Sigmoid colon (tissue), 7 donors: Measurements from ENCODE around the gene PTPRD. TPM values are rescaled to one million over a fixed set of nuclear protein-coding genes. Genes with fewer than 3 reads are reported as not detected.
"Not testable (repeated sequence)": the region's sequence is repeated elsewhere in the genome, so short reads cannot be mapped to it uniquely, and the experiment has no call there.

ENCODE experiments used
- DNase-seq: peaks from one replicate; pipeline ENCODE4 v3.0.0-alpha.2; 2019
- H3K27ac ChIP-seq, 4 donors: fragments of 200-600 bp; sonication (generic); one replicate each; pipeline ENCODE4 v1.5.1; 2016 to 2019; ENCODE audit warnings: mild to moderate bottlenecking in 1 of 4
- H3K27me3 ChIP-seq, 3 donors: fragments of 200-600 bp; sonication (generic); one replicate each; pipeline ENCODE4 v1.5.1; 2019; ENCODE audit warnings: mild to moderate bottlenecking in 1 of 3
- H3K36me3 ChIP-seq, 4 donors: fragments of 200-600 bp; sonication (generic); one replicate each; pipeline ENCODE4 v1.5.1; 2016 to 2019
- H3K4me1 ChIP-seq, 4 donors: fragments of 200-600 bp; sonication (generic); one replicate each; pipeline ENCODE4 v1.5.1; 2017 to 2019
- H3K4me3 ChIP-seq, 4 donors: fragments of 200-600 bp; sonication (generic); one replicate each; pipeline ENCODE4 v1.5.1; 2017 to 2019; ENCODE audit warnings: mild to moderate bottlenecking in 2 of 4, moderate library complexity in 1 of 4
- H3K9me3 ChIP-seq, 4 donors: fragments of 200-600 bp in 3 of 4; sonication (generic) in 3 of 4; one replicate each; pipeline versions ENCODE4 v1.5.1 to v1.6.1; 2013 to 2019
- EP300 ChIP-seq, 4 donors: sonication (generic); formaldehyde crosslinking; IDR thresholded peaks; one replicate each; pipeline ENCODE4 v1.6.1; 2017; ENCODE audit warnings: antibody characterized with exemption in 4 of 4
- POLR2A ChIP-seq, 2 donors: fragments of 450-650 bp; IDR thresholded peaks; one replicate each; pipeline ENCODE4 v1.6.1; 2016; ENCODE audit warnings: antibody characterized with exemption in 2 of 2, mild to moderate bottlenecking in 2 of 2, moderate library complexity in 2 of 2
- POLR2AphosphoS5 ChIP-seq, 4 donors: sonication (generic); formaldehyde crosslinking; IDR thresholded peaks; one replicate each; pipeline ENCODE4 v1.6.1; 2017; ENCODE audit warnings: antibody characterized with exemption in 4 of 4
- WGBS, 2 donors: extraction: QIAGEN DNeasy Blood & Tissue Kit; methylation state at CpG; one replicate each; pipeline ENCODE4 v1.1.7; 2013; 5-methylcytosine and 5-hydroxymethylcytosine counted together
- intact Hi-C: fragments of 100-400 bp; cut with DNase I; formaldehyde crosslinking; loops from one replicate; pipeline ENCODE4 v1.15.1; 2023
- polyA plus RNA-seq, 3 donors: library from polyadenylated mRNA; stranded (reverse); fragments of 200-250 nt; gene quantifications; one replicate each; pipeline ENCODE4 v1.2.3, GENCODE V29; 2013
- total RNA-seq, 4 donors: library from RNA; depleted of rRNA; stranded (reverse); fragments of >200 nt; gene quantifications; one replicate each; pipeline ENCODE4 v1.1.0, GENCODE V29; 2016
- TF ChIP-seq, protein P1 (sequence below), 4 experiments: fragments of 450-650 bp in 3 of 4; fragments of 200-600 bp in 1 of 4; IDR thresholded peaks; one replicate each; pipeline ENCODE4 v1.5.1; 2016 to 2019; ENCODE audit warnings: antibody characterized with exemption in 4 of 4, mild to moderate bottlenecking in 3 of 4, moderate library complexity in 2 of 4
- donor health status: healthy with polysubstance abuse.
- donor health status: Bipolar disorder and iron deficiency.
- donor health status: healthy.

Gene PTPRD
- total and polyA plus RNA-seq, 7 donors, result 1.2 to 18.3 (median 6.3) TPM

DNA sequence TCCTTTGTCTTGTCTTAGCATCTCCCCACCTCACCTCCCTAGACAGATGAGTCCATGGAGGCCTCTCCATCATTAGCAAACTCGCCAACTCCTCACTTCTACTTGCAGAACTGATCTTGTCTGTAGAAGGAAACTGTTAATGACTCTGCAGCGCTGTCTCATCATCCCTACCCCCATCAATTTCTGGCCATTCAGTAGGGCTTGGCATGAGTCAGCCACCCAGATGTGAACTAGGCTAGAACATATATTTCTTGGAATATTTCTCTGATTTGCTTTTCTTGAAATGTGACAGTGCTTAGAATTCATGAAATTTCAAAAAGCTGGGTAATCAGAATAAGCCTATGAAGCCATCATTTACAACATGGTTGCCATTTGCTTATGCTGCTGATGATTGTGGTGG lies 1688.2 kb downstream of the PTPRD start:
- WGBS, 2 donors, result 93 to 97% methylated on average over 2 of the region's 2 CpGs

DNA sequence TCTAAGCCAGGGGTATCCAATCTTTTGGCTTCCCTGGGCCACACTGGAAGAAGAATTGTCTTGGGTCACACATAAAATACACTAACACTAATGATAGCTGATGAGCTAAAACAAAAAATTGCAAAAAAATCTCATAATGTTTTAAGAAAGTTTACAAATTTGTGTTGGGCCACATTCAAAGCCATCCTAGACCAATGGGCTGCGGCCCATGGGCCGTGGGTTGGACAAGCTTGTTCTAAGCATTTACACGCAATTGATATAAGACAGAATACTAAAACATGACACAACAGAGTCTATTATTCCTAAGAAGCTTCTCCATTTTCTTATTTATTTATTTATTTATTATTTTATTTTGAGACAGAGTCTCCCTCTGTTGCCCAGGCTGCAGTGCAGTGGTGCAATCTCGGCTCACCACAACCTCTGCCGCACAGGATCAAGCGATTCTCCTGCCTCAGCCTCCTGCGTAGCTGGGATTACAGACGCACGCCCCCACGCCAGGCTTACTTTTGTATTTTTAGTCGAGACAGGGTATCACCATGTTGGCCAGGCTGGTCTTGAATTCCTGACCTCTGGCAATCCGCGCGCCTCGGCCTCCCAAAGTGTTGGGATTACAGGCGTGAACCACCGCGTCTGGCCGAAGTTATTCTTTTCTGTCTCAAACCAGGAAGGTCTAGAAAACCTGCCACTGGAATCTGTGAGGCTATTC lies 1692.2 kb downstream of the PTPRD start:
- H3K4me1 ChIP-seq, H3K36me3 ChIP-seq, H3K4me3 ChIP-seq, H3K27ac ChIP-seq, intact Hi-C loops, H3K27me3 ChIP-seq, DNase-seq, H3K9me3 ChIP-seq: not testable (repeated sequence)
- 92 to 93% methylated on average over 19 of the region's 19 CpGs for WGBS, 2 donors

More for the DNA sequence above, 1688.2 kb downstream of the PTPRD start:
- no peaks in the 10 kb centered on the region for H3K4me1 ChIP-seq
- no peak for TF ChIP-seq POLR2A (IDR thresholded peaks at IDR 0.05)
- no peak for TF ChIP-seq EP300 (IDR thresholded peaks at IDR 0.05)
- no peak for TF ChIP-seq POLR2AphosphoS5 (IDR thresholded peaks at IDR 0.05)
- TF ChIP-seq, protein P1, sequence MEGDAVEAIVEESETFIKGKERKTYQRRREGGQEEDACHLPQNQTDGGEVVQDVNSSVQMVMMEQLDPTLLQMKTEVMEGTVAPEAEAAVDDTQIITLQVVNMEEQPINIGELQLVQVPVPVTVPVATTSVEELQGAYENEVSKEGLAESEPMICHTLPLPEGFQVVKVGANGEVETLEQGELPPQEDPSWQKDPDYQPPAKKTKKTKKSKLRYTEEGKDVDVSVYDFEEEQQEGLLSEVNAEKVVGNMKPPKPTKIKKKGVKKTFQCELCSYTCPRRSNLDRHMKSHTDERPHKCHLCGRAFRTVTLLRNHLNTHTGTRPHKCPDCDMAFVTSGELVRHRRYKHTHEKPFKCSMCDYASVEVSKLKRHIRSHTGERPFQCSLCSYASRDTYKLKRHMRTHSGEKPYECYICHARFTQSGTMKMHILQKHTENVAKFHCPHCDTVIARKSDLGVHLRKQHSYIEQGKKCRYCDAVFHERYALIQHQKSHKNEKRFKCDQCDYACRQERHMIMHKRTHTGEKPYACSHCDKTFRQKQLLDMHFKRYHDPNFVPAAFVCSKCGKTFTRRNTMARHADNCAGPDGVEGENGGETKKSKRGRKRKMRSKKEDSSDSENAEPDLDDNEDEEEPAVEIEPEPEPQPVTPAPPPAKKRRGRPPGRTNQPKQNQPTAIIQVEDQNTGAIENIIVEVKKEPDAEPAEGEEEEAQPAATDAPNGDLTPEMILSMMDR (IDR thresholded peaks at IDR 0.05), result no peak
- no peaks in the 10 kb centered on the region for H3K36me3 ChIP-seq
- intact Hi-C loops, result no loop called here
- no peaks in the 10 kb centered on the region for H3K27me3 ChIP-seq
- no peak overlapping the region for H3K4me3 ChIP-seq
- H3K9me3 ChIP-seq, result no peaks in the 10 kb centered on the region
- DNase-seq, result no peak
- H3K27ac ChIP-seq, result no peak overlapping the region

DNA sequence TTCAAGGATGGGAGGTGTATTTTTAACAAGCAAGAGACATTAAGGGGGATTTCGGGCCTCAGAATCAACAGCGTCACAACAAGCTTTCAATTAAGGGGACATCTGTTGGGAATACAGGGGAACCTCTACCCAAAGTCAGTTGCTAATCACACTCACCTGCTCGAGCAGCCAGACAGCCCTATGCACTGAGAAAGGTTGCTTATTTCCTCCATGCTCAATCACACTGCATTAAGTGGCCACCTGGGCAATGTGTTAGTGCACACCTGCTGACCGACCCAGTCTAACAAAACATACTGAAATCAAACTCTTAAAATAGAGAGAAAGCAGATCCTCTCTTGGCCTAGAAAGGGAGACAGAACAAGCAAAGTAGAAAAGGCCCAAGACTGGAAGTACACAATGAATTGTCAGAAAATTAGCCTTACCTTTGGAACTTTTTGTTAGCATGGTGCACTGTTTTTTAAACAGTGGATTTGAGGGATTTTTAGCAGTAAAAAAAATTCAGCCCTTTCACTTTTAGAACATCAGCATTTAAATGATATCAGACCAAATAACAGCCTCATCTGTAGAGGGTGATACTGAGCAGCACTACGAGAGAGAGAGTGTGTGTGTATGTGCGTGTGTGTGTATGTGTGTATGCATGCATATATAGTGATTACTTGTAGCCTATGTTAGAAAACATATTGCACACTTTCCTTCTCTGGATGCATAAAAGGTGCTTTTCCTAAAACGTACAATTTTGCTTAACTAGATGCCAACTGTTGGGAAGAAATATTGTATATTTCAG lies 1694.7 kb downstream of the PTPRD start:
- no peaks in the 10 kb centered on the region for H3K9me3 ChIP-seq
- H3K4me1 ChIP-seq, result no peaks in the 10 kb centered on the region
- WGBS, 2 donors, result 78 to 82% methylated on average over 7 of the region's 7 CpGs
- no peak overlapping the region for H3K4me3 ChIP-seq
- no peaks in the 10 kb centered on the region for H3K27me3 ChIP-seq
- intact Hi-C loops, result no loop called here
- no peak overlapping the region for H3K27ac ChIP-seq
- TF ChIP-seq EP300 (IDR thresholded peaks at IDR 0.05), result no peak
- no peak for TF ChIP-seq POLR2AphosphoS5 (IDR thresholded peaks at IDR 0.05)
- TF ChIP-seq POLR2A (IDR thresholded peaks at IDR 0.05), result no peak
- TF ChIP-seq, protein P1 (IDR thresholded peaks at IDR 0.05), result no peak
- no peak for DNase-seq
- H3K36me3 ChIP-seq, result no peaks in the 10 kb centered on the region

DNA sequence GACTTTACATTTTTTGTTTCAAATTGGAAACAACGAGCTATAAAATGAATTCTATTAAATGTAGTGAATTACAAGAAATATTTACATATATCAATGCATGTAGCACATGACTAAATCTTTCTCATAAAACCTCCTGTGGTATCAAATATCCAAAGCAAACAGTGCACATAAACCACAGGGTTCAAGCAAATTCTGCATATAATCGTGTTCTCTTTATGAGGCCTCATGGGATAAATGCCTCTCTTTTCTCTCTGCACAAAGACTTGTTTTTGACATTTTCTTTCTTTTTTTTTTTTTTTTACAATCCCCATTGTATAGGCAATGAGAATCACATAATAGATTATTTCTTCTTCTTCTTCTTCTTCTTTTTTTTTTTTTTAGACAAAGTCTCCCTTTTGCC lies 1696.0 kb downstream of the PTPRD start:
- Histone ChIP-seq H3K4me3 (no peak overlapping the region), H3K27ac (no peak overlapping the region), H3K36me3 (no peaks in the 10 kb centered on the region), H3K4me1 (no peaks in the 10 kb centered on the region), H3K9me3 (no peaks in the 10 kb centered on the region), H3K27me3 (no peaks in the 10 kb centered on the region)
- TF ChIP-seq POLR2AphosphoS5 (IDR thresholded peaks at IDR 0.05) (no peak), EP300 (IDR thresholded peaks at IDR 0.05) (no peak), POLR2A (IDR thresholded peaks at IDR 0.05) (no peak)
- TF ChIP-seq, protein P1 (IDR thresholded peaks at IDR 0.05), result no peak
- 85 to 89% methylated on average over 2 of the region's 2 CpGs for WGBS, 2 donors
- intact Hi-C loops, result no loop called here
- DNase-seq, result no peak

DNA sequence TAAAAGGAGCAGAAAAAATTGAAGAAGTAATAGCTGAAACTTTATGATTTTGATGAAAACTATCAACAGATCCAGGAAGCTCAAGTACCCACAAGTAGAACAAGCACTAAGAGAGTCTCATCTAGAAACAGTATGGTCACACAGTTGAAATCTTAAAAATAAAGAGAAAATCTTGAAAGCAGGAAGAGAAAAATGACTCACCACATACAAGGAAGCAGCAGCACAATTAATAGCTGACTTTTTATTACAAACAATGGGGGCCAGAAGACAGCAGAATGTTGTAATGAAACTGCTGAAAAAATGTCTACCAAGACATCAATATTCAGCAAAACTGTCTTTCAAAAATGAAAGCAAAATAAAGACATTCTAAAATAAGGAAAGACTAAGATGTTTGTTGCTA lies 1704.9 kb downstream of the PTPRD start:
- Histone ChIP-seq H3K4me3 (no peak overlapping the region), H3K4me1 (no peaks in the 10 kb centered on the region), H3K36me3 (no peaks in the 10 kb centered on the region), H3K9me3 (no peaks in the 10 kb centered on the region), H3K27ac (no peak overlapping the region), H3K27me3 (no peaks in the 10 kb centered on the region)
- intact Hi-C loops, result no loop called here
- TF ChIP-seq EP300 (IDR thresholded peaks at IDR 0.05), result no peak
- TF ChIP-seq POLR2A (IDR thresholded peaks at IDR 0.05), result no peak
- TF ChIP-seq POLR2AphosphoS5 (IDR thresholded peaks at IDR 0.05), result no peak
- DNase-seq, result no peak
